Activated CD8-positive, alpha-beta memory T cell treated with anti-CD3 and anti-CD28 coated beads for 1 hour (primary cell): ENCODE measurements around the gene CEP57.
"Not testable (repeated sequence)": the region's sequence is repeated elsewhere in the genome, so short reads cannot be mapped to it uniquely, and the experiment has no call there.

Experiments used
- DNase-seq, 2 donors: peaks; one replicate each; pipeline ENCODE4 v3.0.0-alpha.2; 2020; ENCODE audit warnings: low read depth in 1 of 2; ENCODE audit errors: extremely low read depth in 1 of 2

CEP57 gene

GRCh38 chr11:95795627-95796295, 5.5 kb downstream of the CEP57 start:
- no peak for DNase-seq

GRCh38 chr11:95796501-95796900, 6.2 kb downstream of the CEP57 start:
- no peak for DNase-seq

GRCh38 chr11:95799546-95799945, 9.2 kb downstream of the CEP57 start:
- no peak for DNase-seq

- no peak for DNase-seq
These were observed 10.1 kb downstream of the CEP57 start for GRCh38 chr11:95800438-95800837.

GRCh38 chr11:95802806-95803205, 12.5 kb downstream of the CEP57 start:
- DNase-seq = no peak

- DNase-seq = no peak
These were observed 13.7 kb downstream of the CEP57 start for GRCh38 chr11:95803973-95804372.

GRCh38 chr11:95805869-95806268, 15.6 kb downstream of the CEP57 start:
- no peak for DNase-seq

GRCh38 chr11:95806464-95806863, 16.2 kb downstream of the CEP57 start:
- DNase-seq = not testable (repeated sequence)

GRCh38 chr11:95811052-95811451, 20.8 kb downstream of the CEP57 start:
- not testable (repeated sequence) for DNase-seq

GRCh38 chr11:95816037-95816436, 25.7 kb downstream of the CEP57 start:
- DNase-seq = no peak

GRCh38 chr11:95821640-95822039, 31.3 kb downstream of the CEP57 start:
- no peak for DNase-seq

- DNase-seq = no peak
These were observed 37.4 kb downstream of the CEP57 start for GRCh38 chr11:95827696-95828095.

GRCh38 chr11:95829580-95830259, 39.4 kb downstream of the CEP57 start:
- DNase-seq = no peak

GRCh38 chr11:95831198-95831883, 41.0 kb downstream of the CEP57 start:
- DNase-seq = no peak

GRCh38 chr11:95832763-95833162, 42.5 kb downstream of the CEP57 start:
- DNase-seq = no peak

GRCh38 chr11:95833378-95833777, 43.1 kb downstream of the CEP57 start:
- DNase-seq = no peak

GRCh38 chr11:95835351-95835750, 45.1 kb downstream of the CEP57 start:
- DNase-seq = no peak

GRCh38 chr11:95835768-95836488, 45.6 kb downstream of the CEP57 start:
- DNase-seq = peak; percentile 1 to 15

- no peak for DNase-seq
These were observed 54.9 kb downstream of the CEP57 start for GRCh38 chr11:95845167-95845566.

GRCh38 chr11:95849087-95849825, 59.0 kb downstream of the CEP57 start:
- DNase-seq = no peak

- no peak for DNase-seq
These were observed 59.8 kb downstream of the CEP57 start for GRCh38 chr11:95850137-95850536.
